ENCODE results near the gene ADAT3. TPM values are rescaled to one million over a fixed set of nuclear protein-coding genes. Genes with fewer than 3 reads are reported as not detected.

ADAT3 gene
- total and polyA plus RNA-seq, 2 of the 4 experiments (the other 2 are of a cell fraction) = 0.36 to 2.8 TPM

GRCh38 chr19:1938071-1938470 lies 32.9 kb downstream of the ADAT3 start:
- no peak overlapping the region for H2BK20ac ChIP-seq (ENCODE audit: low read depth, low read length)
- H2BK15ac ChIP-seq (ENCODE audit: low read depth, low read length) = no peak overlapping the region
- no peak overlapping the region for H4K8ac ChIP-seq (ENCODE audit: low read depth in 2 of 2, low read length in 2 of 2)
- peaks cover 5 to 27% of the 10 kb centered on the region in 2 experiments; a peak in 2 of 4 replicates for H3K79me1 ChIP-seq (ENCODE audit: low read depth in 1 of 2, low read length in 2 of 2)
- H2AK5ac ChIP-seq (ENCODE audit: low read depth, low read length) = no peak overlapping the region
- no peak overlapping the region for H3K14ac ChIP-seq (replicated peaks; ENCODE audit: low read depth, low read length)
- no peak for TF ChIP-seq CEBPB (IDR thresholded peaks at IDR 0.05; ENCODE audit: low read depth, low read length)
- no peak for TF ChIP-seq MAZ (IDR thresholded peaks at IDR 0.05; ENCODE audit: borderline replicate concordance, low read depth, low read length)
- TF ChIP-seq, protein P1, sequence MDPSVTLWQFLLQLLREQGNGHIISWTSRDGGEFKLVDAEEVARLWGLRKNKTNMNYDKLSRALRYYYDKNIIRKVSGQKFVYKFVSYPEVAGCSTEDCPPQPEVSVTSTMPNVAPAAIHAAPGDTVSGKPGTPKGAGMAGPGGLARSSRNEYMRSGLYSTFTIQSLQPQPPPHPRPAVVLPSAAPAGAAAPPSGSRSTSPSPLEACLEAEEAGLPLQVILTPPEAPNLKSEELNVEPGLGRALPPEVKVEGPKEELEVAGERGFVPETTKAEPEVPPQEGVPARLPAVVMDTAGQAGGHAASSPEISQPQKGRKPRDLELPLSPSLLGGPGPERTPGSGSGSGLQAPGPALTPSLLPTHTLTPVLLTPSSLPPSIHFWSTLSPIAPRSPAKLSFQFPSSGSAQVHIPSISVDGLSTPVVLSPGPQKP (IDR thresholded peaks at IDR 0.05; ENCODE audit: borderline replicate concordance, low read depth, low read length) = no peak
- no peak for TF ChIP-seq FOS (IDR thresholded peaks at IDR 0.05; ENCODE audit: low read depth, low read length)
- no peaks in the 10 kb centered on the region for H3K36me3 ChIP-seq (ENCODE audit: control insufficient read depth, insufficient read depth, low read length)
- no peak overlapping the region for H2BK120ac ChIP-seq (ENCODE audit: low read depth, low read length)
- dilution Hi-C loops (cut with HindIII; ENCODE audit: low sequenced_read_pairs, unreplicated experiment) (no loop called here), intact Hi-C loops (cut with micrococcal nuclease) (no loop called here), in situ Hi-C loops (cut with MboI; ENCODE audit: low sequenced_read_pairs) (no loop called here)
- no peak overlapping the region for H3K18ac ChIP-seq (ENCODE audit: low read depth, low read length)
- H3K56ac ChIP-seq (ENCODE audit: extremely low read depth, insufficient read depth, low read length) = no peak overlapping the region
- BruUV-seq (replicated peaks) = no TSS peak
- no peak overlapping the region for H4K91ac ChIP-seq (ENCODE audit: insufficient read depth, low read depth, low read length)
- no peak overlapping the region for H4K5ac ChIP-seq (ENCODE audit: low read depth, low read length)
- CTCF ChIA-PET = no interaction called here
- no peak overlapping the region for H3K4me2 ChIP-seq (ENCODE audit: low read depth, low read length)
- no peak overlapping the region for H3K4me3 ChIP-seq (ENCODE audit: insufficient read depth, low read depth, low read length)
- H4K20me1 ChIP-seq (ENCODE audit: insufficient read depth, low read length) = peaks cover 12% of the 10 kb centered on the region
- DNase-seq = no peak
- no peak overlapping the region for H2AFZ ChIP-seq (replicated peaks; ENCODE audit: low read length, poor library complexity)
- no peaks in the 10 kb centered on the region for H3K27me3 ChIP-seq (ENCODE audit: control insufficient read depth, insufficient read depth, low read length)
- H3K23ac ChIP-seq (ENCODE audit: low read depth, low read length) = no peak overlapping the region
- no CpG with 5 or more reads among the region's 7 CpGs for WGBS, 2 experiments (ENCODE audit: extremely low coverage in 2 of 2, insufficient read length in 1 of 2)
- H3K27ac ChIP-seq (ENCODE audit: insufficient read depth, low read length) = no peak overlapping the region
- H3K4ac ChIP-seq (ENCODE audit: low read depth, low read length) = no peak overlapping the region
- peak overlapping the region; percentile 76 for H2AK9ac ChIP-seq (replicated peaks; ENCODE audit: low read depth, low read length, poor library complexity)
- peaks cover 7% of the 10 kb centered on the region for H3K4me1 ChIP-seq (ENCODE audit: control insufficient read depth, insufficient read depth, low read length)
- no peak overlapping the region for H2BK5ac ChIP-seq (ENCODE audit: low read depth, low read length, poor library complexity, severe bottlenecking)
- no peak for ATAC-seq (ENCODE audit: low read depth)
- H3K9me3 ChIP-seq (ENCODE audit: control insufficient read depth, insufficient read depth, low read length) = no peaks in the 10 kb centered on the region; the same call in 1 of the 2 replicates
- H3K9ac ChIP-seq (ENCODE audit: low read depth, low read length) = no peak overlapping the region
- H3K9me1 ChIP-seq (ENCODE audit: insufficient read depth, low read length) = peaks cover 5% of the 10 kb centered on the region; the same call in 1 of the 2 replicates
- POLR2A ChIA-PET (ENCODE audit: unreplicated experiment) = no interaction called here

Data from IMR-90 (cell line).